ENCODE results near the gene CFAP61.

The CFAP61 gene

GRCh38 chr20:20223981-20224380 lies 171.6 kb downstream of the CFAP61 start:
- no peak overlapping the region for H3K9ac ChIP-seq (ENCODE audit: low read depth in 1 of 2, low read length in 2 of 2)
- no peak overlapping the region for H3K27ac ChIP-seq (ENCODE audit: low read depth in 2 of 2, low read length in 2 of 2)
- H3K9me3 ChIP-seq (ENCODE audit: control insufficient read depth in 2 of 2, low read length in 2 of 2), result peaks cover 0 to under 1% of the 10 kb centered on the region in 2 donors
- H3K4me3 ChIP-seq (ENCODE audit: low read length in 2 of 2), result no peak overlapping the region
- H3K36me3 ChIP-seq (ENCODE audit: control insufficient read depth in 2 of 2, insufficient read depth in 2 of 2, low read length in 2 of 2), result no peaks in the 10 kb centered on the region
- no peaks in the 10 kb centered on the region for H3K27me3 ChIP-seq (ENCODE audit: control insufficient read depth in 2 of 2, insufficient read depth in 2 of 2, low read length in 2 of 2)
- no peaks in the 10 kb centered on the region for H3K4me1 ChIP-seq (ENCODE audit: control insufficient read depth in 2 of 2, insufficient read depth in 2 of 2, low read length in 2 of 2)

GRCh38 chr20:20224806-20225205 lies 172.5 kb downstream of the CFAP61 start:
- H3K27me3 ChIP-seq (ENCODE audit: control insufficient read depth in 2 of 2, insufficient read depth in 2 of 2, low read length in 2 of 2), result no peaks in the 10 kb centered on the region
- no peak overlapping the region for H3K4me3 ChIP-seq (ENCODE audit: low read length in 2 of 2)
- no peaks in the 10 kb centered on the region for H3K4me1 ChIP-seq (ENCODE audit: control insufficient read depth in 2 of 2, insufficient read depth in 2 of 2, low read length in 2 of 2)
- H3K9ac ChIP-seq (ENCODE audit: low read depth in 1 of 2, low read length in 2 of 2), result no peak overlapping the region
- no peaks in the 10 kb centered on the region for H3K9me3 ChIP-seq (ENCODE audit: control insufficient read depth in 2 of 2, low read length in 2 of 2)
- H3K36me3 ChIP-seq (ENCODE audit: control insufficient read depth in 2 of 2, insufficient read depth in 2 of 2, low read length in 2 of 2), result no peaks in the 10 kb centered on the region
- H3K27ac ChIP-seq (ENCODE audit: low read depth in 2 of 2, low read length in 2 of 2), result no peak overlapping the region

GRCh38 chr20:20225325-20226043 lies 173.2 kb downstream of the CFAP61 start:
- no peaks in the 10 kb centered on the region for H3K4me1 ChIP-seq (ENCODE audit: control insufficient read depth in 2 of 2, insufficient read depth in 2 of 2, low read length in 2 of 2)
- H3K9ac ChIP-seq (ENCODE audit: low read depth in 1 of 2, low read length in 2 of 2), result no peak overlapping the region
- no peak overlapping the region for H3K27ac ChIP-seq (ENCODE audit: low read depth in 2 of 2, low read length in 2 of 2)
- no peaks in the 10 kb centered on the region for H3K9me3 ChIP-seq (ENCODE audit: control insufficient read depth in 2 of 2, low read length in 2 of 2)
- H3K36me3 ChIP-seq (ENCODE audit: control insufficient read depth in 2 of 2, insufficient read depth in 2 of 2, low read length in 2 of 2), result no peaks in the 10 kb centered on the region
- H3K27me3 ChIP-seq (ENCODE audit: control insufficient read depth in 2 of 2, insufficient read depth in 2 of 2, low read length in 2 of 2), result no peaks in the 10 kb centered on the region
- H3K4me3 ChIP-seq (ENCODE audit: low read length in 2 of 2), result no peak overlapping the region

DNA sequence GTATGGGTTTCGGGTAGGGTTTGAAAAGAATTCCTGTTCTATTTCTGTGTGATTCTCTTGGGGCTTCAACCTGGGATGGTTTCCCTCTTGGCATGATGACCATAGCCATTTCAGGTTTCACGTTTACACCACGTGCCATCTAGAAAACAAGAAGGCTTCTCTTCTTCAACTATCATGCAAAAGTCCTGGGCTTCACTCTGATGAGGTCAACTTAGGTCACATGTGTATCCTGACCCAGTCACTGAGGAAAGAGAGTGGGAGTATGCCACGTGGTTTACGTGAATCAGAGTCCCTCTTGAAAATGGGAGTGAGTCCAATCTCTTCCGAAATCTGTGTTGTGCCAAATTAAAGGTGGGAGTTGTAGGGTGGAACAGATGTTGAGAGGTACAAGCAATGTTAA lies 174.2 kb downstream of the CFAP61 start:
- H3K4me1 ChIP-seq (ENCODE audit: control insufficient read depth in 2 of 2, insufficient read depth in 2 of 2, low read length in 2 of 2), result no peaks in the 10 kb centered on the region
- no peaks in the 10 kb centered on the region for H3K36me3 ChIP-seq (ENCODE audit: control insufficient read depth in 2 of 2, insufficient read depth in 2 of 2, low read length in 2 of 2)
- no peak overlapping the region for H3K4me3 ChIP-seq (ENCODE audit: low read length in 2 of 2)

DNA sequence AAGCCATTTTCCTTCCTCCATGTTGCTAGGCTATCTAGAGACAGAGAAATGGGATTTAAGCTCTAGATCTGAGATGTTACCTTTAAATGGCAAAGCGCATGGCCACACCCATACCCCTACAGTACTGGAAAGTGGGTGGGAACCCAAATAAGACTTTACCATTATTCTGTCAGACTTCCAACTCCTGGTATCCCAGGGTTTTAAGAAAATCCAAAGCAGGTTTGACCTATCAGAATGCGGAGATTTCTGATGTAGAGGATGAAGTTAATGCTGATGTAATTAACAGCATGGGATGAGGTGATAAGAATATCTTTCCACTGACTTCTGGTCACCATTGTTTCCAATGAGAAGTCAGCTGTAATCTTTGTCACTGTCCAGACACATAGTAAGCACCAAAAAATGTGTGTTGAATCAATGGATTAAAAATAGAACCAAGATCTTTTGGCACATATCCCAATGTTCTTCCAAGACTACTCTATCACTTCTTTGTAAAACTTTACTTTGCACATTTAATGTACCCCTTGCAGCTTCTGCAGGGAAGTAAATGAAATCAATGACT lies 174.8 kb downstream of the CFAP61 start:
- Histone ChIP-seq H3K9ac (ENCODE audit: low read depth in 1 of 2, low read length in 2 of 2) (no peak overlapping the region), H3K27me3 (ENCODE audit: control insufficient read depth in 2 of 2, insufficient read depth in 2 of 2, low read length in 2 of 2) (no peaks in the 10 kb centered on the region), H3K4me3 (ENCODE audit: low read length in 2 of 2) (no peak overlapping the region), H3K36me3 (ENCODE audit: control insufficient read depth in 2 of 2, insufficient read depth in 2 of 2, low read length in 2 of 2) (no peaks in the 10 kb centered on the region), H3K4me1 (ENCODE audit: control insufficient read depth in 2 of 2, insufficient read depth in 2 of 2, low read length in 2 of 2) (no peaks in the 10 kb centered on the region), H3K27ac (ENCODE audit: low read depth in 2 of 2, low read length in 2 of 2) (no peak overlapping the region), H3K9me3 (ENCODE audit: control insufficient read depth in 2 of 2, low read length in 2 of 2) (no peaks in the 10 kb centered on the region)

More for the DNA sequence above, 174.2 kb downstream of the CFAP61 start:
- no peaks in the 10 kb centered on the region for H3K27me3 ChIP-seq (ENCODE audit: control insufficient read depth in 2 of 2, insufficient read depth in 2 of 2, low read length in 2 of 2)
- H3K9me3 ChIP-seq (ENCODE audit: control insufficient read depth in 2 of 2, low read length in 2 of 2), result no peaks in the 10 kb centered on the region
- no peak overlapping the region for H3K27ac ChIP-seq (ENCODE audit: low read depth in 2 of 2, low read length in 2 of 2)
- no peak overlapping the region for H3K9ac ChIP-seq (ENCODE audit: low read depth in 1 of 2, low read length in 2 of 2)

- no peak overlapping the region for H3K27ac ChIP-seq (ENCODE audit: low read depth in 2 of 2, low read length in 2 of 2)
- H3K27me3 ChIP-seq (ENCODE audit: control insufficient read depth in 2 of 2, insufficient read depth in 2 of 2, low read length in 2 of 2), result peaks cover 0 to 3% of the 10 kb centered on the region in 2 donors
- H3K9me3 ChIP-seq (ENCODE audit: control insufficient read depth in 2 of 2, low read length in 2 of 2), result no peaks in the 10 kb centered on the region
- no peaks in the 10 kb centered on the region for H3K4me1 ChIP-seq (ENCODE audit: control insufficient read depth in 2 of 2, insufficient read depth in 2 of 2, low read length in 2 of 2)
- H3K4me3 ChIP-seq (ENCODE audit: low read length in 2 of 2), result no peak overlapping the region
- no peak overlapping the region for H3K9ac ChIP-seq (ENCODE audit: low read depth in 1 of 2, low read length in 2 of 2)
- H3K36me3 ChIP-seq (ENCODE audit: control insufficient read depth in 2 of 2, insufficient read depth in 2 of 2, low read length in 2 of 2), result no peaks in the 10 kb centered on the region
Measured at GRCh38 chr20:20228351-20228750, 176.0 kb downstream of the CFAP61 start.

DNA sequence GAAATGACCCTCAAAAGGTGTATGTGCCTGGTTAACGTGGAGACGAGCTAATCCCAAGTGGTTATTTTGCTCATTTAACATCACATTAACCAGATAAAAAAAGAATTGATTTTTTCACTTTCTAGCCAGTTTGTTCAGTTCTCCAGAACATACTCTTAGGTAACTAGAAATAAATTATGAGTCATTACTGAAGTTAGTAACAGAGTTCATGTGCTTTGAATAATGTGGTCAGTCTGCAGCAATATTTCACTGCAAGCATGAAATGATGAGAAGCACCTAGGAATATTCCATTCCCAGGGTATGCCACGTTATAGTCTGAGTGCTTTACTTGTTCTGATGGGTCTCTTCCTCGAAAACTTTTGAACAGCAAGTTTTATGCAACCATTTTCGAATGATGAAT lies 177.3 kb downstream of the CFAP61 start:
- Histone ChIP-seq H3K9ac (ENCODE audit: low read depth in 1 of 2, low read length in 2 of 2) (no peak overlapping the region), H3K9me3 (ENCODE audit: control insufficient read depth in 2 of 2, low read length in 2 of 2) (no peaks in the 10 kb centered on the region), H3K27me3 (ENCODE audit: control insufficient read depth in 2 of 2, insufficient read depth in 2 of 2, low read length in 2 of 2) (peaks cover 0 to 3% of the 10 kb centered on the region in 2 donors), H3K36me3 (ENCODE audit: control insufficient read depth in 2 of 2, insufficient read depth in 2 of 2, low read length in 2 of 2) (no peaks in the 10 kb centered on the region), H3K27ac (ENCODE audit: low read depth in 2 of 2, low read length in 2 of 2) (no peak overlapping the region), H3K4me1 (ENCODE audit: control insufficient read depth in 2 of 2, insufficient read depth in 2 of 2, low read length in 2 of 2) (no peaks in the 10 kb centered on the region), H3K4me3 (ENCODE audit: low read length in 2 of 2) (no peak overlapping the region)

- H3K9ac ChIP-seq (ENCODE audit: low read depth in 1 of 2, low read length in 2 of 2), result no peak overlapping the region
- no peaks in the 10 kb centered on the region for H3K36me3 ChIP-seq (ENCODE audit: control insufficient read depth in 2 of 2, insufficient read depth in 2 of 2, low read length in 2 of 2)
- no peak overlapping the region for H3K27ac ChIP-seq (ENCODE audit: low read depth in 2 of 2, low read length in 2 of 2)
Measured at GRCh38 chr20:20230741-20231140, 178.4 kb downstream of the CFAP61 start.

DNA sequence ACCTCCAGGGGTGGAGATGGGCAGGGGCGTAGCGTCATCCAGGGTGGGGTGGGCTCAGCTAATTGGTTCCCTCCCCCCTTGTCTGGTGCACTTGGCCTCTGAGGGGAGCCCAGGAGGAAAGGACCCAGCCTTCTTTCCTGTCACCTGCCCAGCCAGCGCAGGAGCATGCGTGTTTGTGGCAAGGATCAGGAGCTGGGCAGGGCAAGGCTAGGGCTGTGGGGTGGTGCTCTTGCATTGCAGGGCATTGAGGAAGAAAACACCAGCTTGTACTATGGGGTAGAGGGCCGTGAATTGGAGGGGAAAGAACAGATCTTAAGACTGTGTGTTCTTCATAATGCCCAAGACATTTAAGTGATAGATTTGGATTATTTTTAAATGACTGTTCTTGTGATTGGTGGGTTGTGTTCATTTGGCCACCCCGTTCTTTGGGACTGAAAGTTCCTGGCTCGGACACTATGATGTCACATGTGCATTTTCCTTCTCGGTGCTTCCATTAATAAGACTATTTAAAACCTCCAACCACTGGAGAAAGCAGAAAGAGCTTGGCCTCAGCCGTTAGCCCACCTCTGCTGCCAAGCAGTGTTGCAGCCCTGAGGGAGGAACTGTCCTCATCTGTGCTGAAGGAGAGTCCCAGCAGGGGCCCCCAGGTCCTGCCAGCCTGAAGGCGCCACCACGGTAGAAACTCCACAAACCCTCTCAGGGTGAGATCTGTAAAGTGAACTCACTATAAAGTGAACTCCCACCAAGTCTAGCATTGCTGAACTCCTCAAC lies 179.4 kb downstream of the CFAP61 start:
- no peaks in the 10 kb centered on the region for H3K4me1 ChIP-seq (ENCODE audit: control insufficient read depth in 2 of 2, insufficient read depth in 2 of 2, low read length in 2 of 2)
- H3K27ac ChIP-seq (ENCODE audit: low read depth in 2 of 2, low read length in 2 of 2), result no peak overlapping the region
- H3K4me3 ChIP-seq (ENCODE audit: low read length in 2 of 2), result no peak overlapping the region
- no peaks in the 10 kb centered on the region for H3K9me3 ChIP-seq (ENCODE audit: control insufficient read depth in 2 of 2, low read length in 2 of 2)
- H3K36me3 ChIP-seq (ENCODE audit: control insufficient read depth in 2 of 2, insufficient read depth in 2 of 2, low read length in 2 of 2), result no peaks in the 10 kb centered on the region
- no peak overlapping the region for H3K9ac ChIP-seq (ENCODE audit: low read depth in 1 of 2, low read length in 2 of 2)
- H3K27me3 ChIP-seq (ENCODE audit: control insufficient read depth in 2 of 2, insufficient read depth in 2 of 2, low read length in 2 of 2), result peaks cover 0 to 3% of the 10 kb centered on the region in 2 donors

More at GRCh38 chr20:20230741-20231140, 178.4 kb downstream of the CFAP61 start:
- Histone ChIP-seq H3K9me3 (ENCODE audit: control insufficient read depth in 2 of 2, low read length in 2 of 2) (no peaks in the 10 kb centered on the region), H3K4me1 (ENCODE audit: control insufficient read depth in 2 of 2, insufficient read depth in 2 of 2, low read length in 2 of 2) (no peaks in the 10 kb centered on the region), H3K27me3 (ENCODE audit: control insufficient read depth in 2 of 2, insufficient read depth in 2 of 2, low read length in 2 of 2) (peaks cover 0 to 3% of the 10 kb centered on the region in 2 donors), H3K4me3 (ENCODE audit: low read length in 2 of 2) (no peak overlapping the region)

GRCh38 chr20:20233041-20233514 lies 180.7 kb downstream of the CFAP61 start:
- H3K27me3 ChIP-seq (ENCODE audit: control insufficient read depth in 2 of 2, insufficient read depth in 2 of 2, low read length in 2 of 2), result peaks cover 0 to 3% of the 10 kb centered on the region in 2 donors
- no peak overlapping the region for H3K4me3 ChIP-seq (ENCODE audit: low read length in 2 of 2)
- H3K9me3 ChIP-seq (ENCODE audit: control insufficient read depth in 2 of 2, low read length in 2 of 2), result no peaks in the 10 kb centered on the region
- no peaks in the 10 kb centered on the region for H3K4me1 ChIP-seq (ENCODE audit: control insufficient read depth in 2 of 2, insufficient read depth in 2 of 2, low read length in 2 of 2)
- H3K36me3 ChIP-seq (ENCODE audit: control insufficient read depth in 2 of 2, insufficient read depth in 2 of 2, low read length in 2 of 2), result no peaks in the 10 kb centered on the region
- no peak overlapping the region for H3K27ac ChIP-seq (ENCODE audit: low read depth in 2 of 2, low read length in 2 of 2)
- H3K9ac ChIP-seq (ENCODE audit: low read depth in 1 of 2, low read length in 2 of 2), result no peak overlapping the region

Measured in mucosa of rectum (tissue), 2 donors.